GM12873 (cell line): Measurements from ENCODE around the gene SPAG9.

ENCODE experiments used
- TF ChIP-seq, protein P1 (sequence below): IDR thresholded peaks from 2 replicates; pipeline ENCODE4 v1.5.1; 2012; ENCODE audit warnings: low read depth, mild to moderate bottlenecking, moderate library complexity, low read length, control low read depth; ENCODE audit not compliant: insufficient read depth; ENCODE audit errors: missing control alignments

Gene SPAG9

DNA sequence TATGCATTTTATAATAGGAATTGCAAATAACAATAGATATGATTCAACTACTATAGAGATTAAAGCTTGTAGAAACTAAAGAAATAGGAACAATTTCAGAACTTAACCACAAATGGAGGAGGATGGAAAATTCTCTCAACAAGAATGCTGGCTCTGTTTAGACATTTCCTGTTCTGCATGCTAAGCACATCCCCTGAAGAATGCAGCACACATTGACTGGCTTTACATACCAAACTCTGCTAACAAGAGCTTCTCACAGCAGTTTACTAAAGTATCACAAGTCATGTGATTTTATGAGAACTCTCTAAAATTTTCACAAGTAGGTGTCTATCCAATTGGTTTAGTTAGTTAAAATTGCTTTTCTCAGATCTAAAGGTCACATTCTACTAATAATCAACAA is 85.2 kb downstream of the SPAG9 start:
- TF ChIP-seq, protein P1, sequence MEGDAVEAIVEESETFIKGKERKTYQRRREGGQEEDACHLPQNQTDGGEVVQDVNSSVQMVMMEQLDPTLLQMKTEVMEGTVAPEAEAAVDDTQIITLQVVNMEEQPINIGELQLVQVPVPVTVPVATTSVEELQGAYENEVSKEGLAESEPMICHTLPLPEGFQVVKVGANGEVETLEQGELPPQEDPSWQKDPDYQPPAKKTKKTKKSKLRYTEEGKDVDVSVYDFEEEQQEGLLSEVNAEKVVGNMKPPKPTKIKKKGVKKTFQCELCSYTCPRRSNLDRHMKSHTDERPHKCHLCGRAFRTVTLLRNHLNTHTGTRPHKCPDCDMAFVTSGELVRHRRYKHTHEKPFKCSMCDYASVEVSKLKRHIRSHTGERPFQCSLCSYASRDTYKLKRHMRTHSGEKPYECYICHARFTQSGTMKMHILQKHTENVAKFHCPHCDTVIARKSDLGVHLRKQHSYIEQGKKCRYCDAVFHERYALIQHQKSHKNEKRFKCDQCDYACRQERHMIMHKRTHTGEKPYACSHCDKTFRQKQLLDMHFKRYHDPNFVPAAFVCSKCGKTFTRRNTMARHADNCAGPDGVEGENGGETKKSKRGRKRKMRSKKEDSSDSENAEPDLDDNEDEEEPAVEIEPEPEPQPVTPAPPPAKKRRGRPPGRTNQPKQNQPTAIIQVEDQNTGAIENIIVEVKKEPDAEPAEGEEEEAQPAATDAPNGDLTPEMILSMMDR, result no peak

DNA sequence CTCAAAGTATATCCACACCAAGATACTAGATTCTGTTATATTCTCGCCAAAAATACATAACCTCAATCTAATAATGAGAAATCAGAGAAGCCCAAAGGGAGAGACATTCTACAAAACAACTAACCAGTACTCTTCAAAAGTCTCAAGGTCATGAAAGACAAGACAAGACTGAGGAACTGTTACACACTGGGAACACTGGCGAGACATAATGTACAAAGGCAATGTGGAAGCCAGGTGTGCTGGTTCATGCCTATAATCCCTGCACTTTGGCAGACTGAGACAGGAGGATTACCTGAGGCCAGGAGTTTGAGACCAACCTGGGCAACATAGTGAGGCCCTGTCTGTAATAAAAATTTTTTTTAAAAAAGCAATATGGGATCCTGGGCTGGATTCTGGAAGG is 85.9 kb downstream of the SPAG9 start:
- TF ChIP-seq, protein P1, result no peak

DNA sequence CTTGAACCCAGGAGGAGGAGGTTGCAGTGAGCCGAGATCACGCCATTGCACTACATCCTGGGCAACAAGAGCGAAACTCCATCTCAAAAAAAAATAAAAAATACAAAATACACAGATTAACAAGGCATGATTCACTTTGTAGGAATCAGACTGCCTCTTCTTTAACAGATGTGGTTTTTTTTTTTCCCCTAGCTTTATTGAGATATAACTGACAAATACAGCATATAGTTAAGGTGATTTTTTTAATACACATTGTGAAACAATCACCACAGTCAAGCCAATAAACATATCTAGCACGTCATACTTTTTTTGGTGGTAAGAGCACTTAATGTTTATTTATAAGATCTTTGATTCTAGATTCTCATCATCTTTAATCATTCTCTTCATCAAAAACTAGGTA is 87.8 kb downstream of the SPAG9 start:
- TF ChIP-seq, protein P1, result no peak

DNA sequence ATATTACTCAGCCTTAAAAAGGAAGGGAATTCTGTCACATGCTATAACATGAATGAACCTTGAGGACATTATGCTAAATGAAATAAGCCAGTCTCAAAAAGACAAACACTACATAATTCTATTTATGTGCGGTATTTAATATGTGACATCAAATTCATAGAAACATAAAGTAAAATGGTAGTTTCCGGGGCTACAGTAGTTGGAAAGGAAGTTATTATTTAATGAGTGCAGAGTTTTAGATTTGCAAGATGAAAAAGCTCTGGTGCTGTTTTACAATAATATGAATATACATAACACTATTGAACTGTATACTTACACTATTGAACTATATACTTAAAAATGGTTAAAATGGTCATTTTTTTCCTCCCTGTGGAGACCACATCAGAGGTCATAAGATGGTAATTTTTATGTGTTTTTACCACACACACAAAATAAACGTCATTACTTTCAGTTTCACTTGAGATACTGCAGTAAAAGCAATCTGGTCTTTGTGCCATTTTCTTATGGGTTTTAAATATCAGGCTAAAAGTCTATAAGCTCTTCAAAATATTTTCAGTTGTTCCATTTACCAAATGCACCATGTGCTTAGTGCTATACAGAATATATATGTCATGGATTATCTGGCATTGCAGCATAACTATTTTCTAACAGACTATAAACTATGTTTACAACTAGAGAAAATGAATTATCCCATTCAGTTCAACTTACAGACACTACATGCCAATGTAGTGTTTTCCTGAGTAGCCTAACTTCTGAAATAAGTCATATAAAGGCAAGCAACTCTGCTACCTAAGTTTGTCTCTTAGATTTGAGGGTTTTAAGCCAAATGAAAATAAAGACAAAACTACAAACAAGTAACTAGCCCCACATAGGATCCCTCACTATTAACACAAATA is 90.9 kb downstream of the SPAG9 start:
- TF ChIP-seq, protein P1, result no peak

DNA sequence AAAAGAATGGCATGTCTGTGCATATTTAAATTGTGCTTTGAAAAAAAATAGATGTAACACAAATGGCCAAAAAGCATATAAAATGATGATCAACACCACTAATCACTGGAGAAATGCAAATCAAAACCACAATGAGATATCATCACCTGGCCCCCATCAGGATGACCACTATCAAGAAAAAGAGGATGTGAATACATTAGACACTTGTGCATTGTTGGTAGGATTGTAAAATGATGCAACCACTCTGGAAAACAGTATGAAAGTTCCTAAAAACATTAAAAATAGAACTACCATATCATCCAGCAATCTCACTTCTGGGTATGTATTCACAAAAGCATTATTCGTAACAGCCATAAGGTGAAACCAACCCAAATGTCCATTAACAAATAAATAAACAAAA is 91.5 kb downstream of the SPAG9 start:
- TF ChIP-seq, protein P1, result no peak

DNA sequence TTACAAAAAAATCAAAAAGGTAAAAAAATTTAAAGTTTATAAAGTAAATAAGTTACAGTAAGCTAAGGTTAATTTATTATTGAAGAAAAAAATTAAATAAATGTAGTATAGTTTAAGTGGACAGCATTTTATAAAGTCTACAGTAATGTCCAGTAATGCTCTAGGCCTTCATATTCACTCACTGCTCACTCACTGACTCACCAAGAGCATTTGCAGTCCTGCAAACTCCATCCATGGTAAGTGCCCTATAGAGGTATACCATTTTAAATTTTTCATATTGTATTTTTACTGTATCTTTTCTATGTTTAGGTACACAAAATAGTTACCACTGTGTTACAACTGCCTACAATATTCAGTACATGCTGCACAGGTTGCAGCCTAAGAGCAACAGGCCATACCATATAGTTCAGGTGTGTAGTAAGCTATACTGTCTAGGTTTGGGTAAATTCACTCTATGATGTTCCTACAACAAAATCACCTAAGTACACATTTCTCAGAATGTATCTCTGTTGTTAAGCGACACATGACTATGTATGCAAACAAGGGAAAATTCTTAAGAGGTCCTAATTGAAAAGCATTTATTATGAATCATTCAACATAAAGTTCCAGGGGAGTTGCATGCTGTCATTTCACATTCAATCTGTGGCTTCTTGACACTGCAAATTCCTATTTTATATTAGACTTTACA is 92.3 kb downstream of the SPAG9 start:
- TF ChIP-seq, protein P1, result no peak

DNA sequence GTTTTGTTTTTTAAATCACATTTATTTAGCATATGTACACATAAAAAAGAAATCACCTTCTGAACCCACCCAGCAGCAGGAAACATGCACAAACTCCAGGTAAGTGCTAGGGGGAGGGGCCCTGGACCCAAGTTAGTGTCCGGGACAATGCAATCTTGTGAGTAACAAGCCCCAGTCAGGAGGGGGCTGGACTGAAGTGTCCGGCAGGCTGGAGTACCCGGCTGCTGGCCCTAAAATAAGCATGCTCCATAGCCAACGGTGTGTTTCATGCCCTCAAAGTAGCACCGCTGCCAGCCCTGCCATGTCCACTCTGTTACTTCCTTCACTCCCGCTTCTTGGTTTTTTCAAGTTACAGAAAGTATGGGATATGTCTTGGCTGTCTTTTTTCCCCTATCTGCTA is 102.1 kb downstream of the SPAG9 start:
- TF ChIP-seq, protein P1, result no peak
